H1 (cell line): ENCODE measurements around the gene RUVBL2. TPM values are rescaled to one million over a fixed set of nuclear protein-coding genes. Genes with fewer than 3 reads are reported as not detected.

Experiments
- BACH1 ChIP-seq: IDR thresholded peaks from 2 replicates; pipeline ENCODE4 v1.6.1; 2012; ENCODE audit warnings: low read length, improper control_type of control experiment
- BCL11A ChIP-seq, 2 experiments: IDR thresholded peaks; one replicate each; pipeline ENCODE4 v1.6.1; 2011; ENCODE audit warnings: low read depth in 2 of 2, low read length in 2 of 2, mild to moderate bottlenecking in 2 of 2
- CHD2 ChIP-seq: IDR thresholded peaks from 2 replicates; pipeline ENCODE4 v1.6.1; 2012; ENCODE audit warnings: low read length, improper control_type of control experiment
- E2F6 ChIP-seq: IDR thresholded peaks from 2 replicates; pipeline ENCODE4 v1.6.1; 2012; ENCODE audit warnings: inconsistent platforms
- GABPA ChIP-seq: IDR thresholded peaks from 2 replicates; pipeline ENCODE4 v1.6.1; 2011; ENCODE audit warnings: mild to moderate bottlenecking, low read length, moderate library complexity, borderline replicate concordance; ENCODE audit not compliant: insufficient read depth
- GTF2F1 ChIP-seq: IDR thresholded peaks from 2 replicates; pipeline ENCODE4 v1.6.1; 2012; ENCODE audit warnings: low read depth, low read length, improper control_type of control experiment, borderline replicate concordance
- JUND ChIP-seq: IDR thresholded peaks from 2 replicates; pipeline ENCODE4 v1.6.1; 2011; ENCODE audit warnings: mild to moderate bottlenecking, improper control_type of control experiment, low read length
- RAD21 ChIP-seq, 2 experiments: IDR thresholded peaks in 1 of 2; conservative IDR thresholded peaks in 1 of 2; 2 replicates each; pipeline ENCODE4 v1.6.1; 2011; ENCODE audit warnings: low read depth in 2 of 2, low read length in 2 of 2, improper control_type of control experiment in 1 of 2, inconsistent platforms in 1 of 2, mild to moderate bottlenecking in 1 of 2, moderate library complexity in 1 of 2
- RBBP5 ChIP-seq: IDR thresholded peaks from 2 replicates; pipeline ENCODE4 v1.7.1; 2012; ENCODE audit warnings: low read depth, mild to moderate bottlenecking, inconsistent platforms, low read length, moderate library complexity, borderline replicate concordance
- SIN3A ChIP-seq, 2 experiments: IDR thresholded peaks in 1 of 2; conservative IDR thresholded peaks in 1 of 2; 2 replicates each; pipeline ENCODE4 v1.6.1; 2011 to 2012; ENCODE audit warnings: low read length in 2 of 2, improper control_type of control experiment in 1 of 2, low read depth in 1 of 2, mild to moderate bottlenecking in 1 of 2
- SP1 ChIP-seq: IDR thresholded peaks from 2 replicates; pipeline ENCODE4 v1.6.1; 2011; ENCODE audit warnings: low read depth, low read length
- SP2 ChIP-seq: IDR thresholded peaks from 2 replicates; pipeline ENCODE4 v1.6.1; 2012; ENCODE audit warnings: mild to moderate bottlenecking, low read length, inconsistent platforms
- YY1 ChIP-seq: IDR thresholded peaks from 2 replicates; pipeline ENCODE4 v1.6.1; 2011; ENCODE audit warnings: low read depth, mild to moderate bottlenecking, low read length
- polyA plus RNA-seq, 7 experiments: library from polyadenylated mRNA; depleted of rRNA in 3 of 7; stranded (reverse) in 5 of 7; unstranded in 2 of 7; fragments of >200 nt in 5 of 7; fragments of 200-250 nt in 2 of 7; gene quantifications; 1 replicate in 5 of 7; 2 replicates in 1 of 7; 4 replicates in 1 of 7; pipeline versions ENCODE4 v1.2.1 to v1.2.3, GENCODE V29; 2011 to 2013; ENCODE audit warnings: missing spikeins in 2 of 7, mixed read lengths in 2 of 7
- total RNA-seq: library from RNA; stranded (reverse); fragmentation: NEBNext Ultra II Directional; extraction: Animal tissue kit (Norgen Biotek cat#: 25700); gene quantifications from 2 replicates; pipeline ENCODE4 v1.2.1, GENCODE V29; 2021

The RUVBL2 gene
- total and polyA plus RNA-seq, 2 of the 8 experiments (the other 6 are each of a cell fraction or from before 2014, with no cell fraction given) = 152 to 247 TPM

- TF ChIP-seq RBBP5 (no peak), GTF2F1 (no peak), E2F6 (peak; percentile 49; the same call in 1 of the 2 replicates), BCL11A (IDR thresholded peaks at IDR 0.05; ENCODE audit: low read depth in 2 of 2, low read length in 2 of 2) (no peak), SP2 (peak; percentile 49), RAD21 (IDR thresholded peaks at IDR 0.05 in 1 of 2, conservative IDR thresholded peaks at IDR 0.05 in 1 of 2; ENCODE audit: low read depth in 2 of 2, low read length in 2 of 2) (peak in 1 of 2 experiments; percentile 8; a peak in 2 of 4 replicates), SP1 (peak; percentile 91), CHD2 (peak; percentile 70; the same call in 1 of the 2 replicates), YY1 (peak; percentile 88), GABPA (peak; percentile 92), SIN3A (conservative IDR thresholded peaks at IDR 0.05 in 1 of 2, IDR thresholded peaks at IDR 0.05 in 1 of 2; ENCODE audit: low read depth in 1 of 2, low read length in 2 of 2) (peak; percentile 52 to 67; a peak in 1 of 4 replicates), BACH1 (peak; percentile 64; the same call in 1 of the 2 replicates), JUND (no peak)
Observed at GRCh38 chr19:48993175-48994034, at the start of gene RUVBL2, which contains the start of gene GYS1 (continued).
